ENCODE data around the gene FBXO44. TPM values are rescaled to one million over a fixed set of nuclear protein-coding genes. Genes with fewer than 3 reads are reported as not detected.

The FBXO44 gene
- total and polyA plus RNA-seq, 10 of the 15 experiments (the other 5 are each of a cell fraction or from before 2014, with no cell fraction given) = 0.77 to 22.4 (median 8.2) TPM

DNA sequence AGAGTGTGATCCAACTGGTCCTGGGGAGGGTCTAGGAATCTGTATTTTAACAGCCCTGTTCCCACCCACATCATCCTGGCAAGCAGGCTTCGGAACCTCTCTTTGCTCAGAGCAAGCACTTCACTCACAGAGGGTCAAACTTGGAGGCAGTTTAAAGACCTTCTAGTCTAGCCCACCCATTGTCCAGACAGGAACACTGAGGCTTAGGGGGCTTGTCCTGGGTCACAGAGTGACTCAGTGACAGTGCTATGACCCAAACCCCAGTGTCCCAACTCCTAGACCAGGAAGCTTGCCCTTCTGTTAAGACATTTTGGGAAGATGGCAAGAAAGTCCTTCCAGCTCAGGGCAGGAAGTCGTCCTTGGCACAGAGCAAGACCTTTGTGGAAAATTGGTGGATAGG, 36.9 kb upstream of the FBXO44 start:
- FAIRE-seq (no peak), ATAC-seq (no peak), DNase-seq (ENCODE audit: low read depth, low spot score) (no peak)
- Histone ChIP-seq H3K4me3 (no peak overlapping the region), H3K36me3 (ENCODE audit: control insufficient read depth in 2 of 2, insufficient read depth in 2 of 2, low read length in 1 of 2) (no peaks in the 10 kb centered on the region), H3K4me2 (ENCODE audit: control insufficient read depth, insufficient read depth) (no peak overlapping the region), H3K79me2 (ENCODE audit: control insufficient read depth, insufficient read depth, low read length) (no peaks in the 10 kb centered on the region), H3K4me1 (ENCODE audit: control insufficient read depth, insufficient read depth, low read length) (no peaks in the 10 kb centered on the region), H3K27ac (ENCODE audit: control insufficient read depth, insufficient read depth) (no peak overlapping the region), H2AFZ (ENCODE audit: control insufficient read depth, low read depth, low read length) (no peak overlapping the region), H3K9ac (ENCODE audit: control insufficient read depth, insufficient read depth, low read length) (no peak overlapping the region), H3K27me3 (replicated peaks in 1 of 2; ENCODE audit: control insufficient read depth in 2 of 2, insufficient read depth in 2 of 2, low read length in 1 of 2) (no peaks in the 10 kb centered on the region; a peak in 1 of 4 replicates), H3K9me3 (replicated peaks; ENCODE audit: control insufficient read depth, insufficient read depth, low read length) (no peaks in the 10 kb centered on the region), H4K20me1 (ENCODE audit: control insufficient read depth, insufficient read depth) (no peaks in the 10 kb centered on the region)
- intact Hi-C loops (cut with micrococcal nuclease; ENCODE audit: unreplicated experiment) = no loop called here
- POLR2A ChIA-PET = interaction anchor here (0.6 kb wide), 1 partner anchor 42 kb away, joined by 3 read pairs; no protein-coding TSS in a partner anchor
- in situ Hi-C loops (cut with MboI) = no loop called here
- CTCF ChIA-PET = no interaction called here
- TF ChIP-seq FOS (IDR thresholded peaks at IDR 0.05; ENCODE audit: borderline replicate concordance, extremely low read depth, insufficient read length) (no peak), RUNX3 (IDR thresholded peaks at IDR 0.05; ENCODE audit: low read length) (no peak)
- TF ChIP-seq, protein P1, sequence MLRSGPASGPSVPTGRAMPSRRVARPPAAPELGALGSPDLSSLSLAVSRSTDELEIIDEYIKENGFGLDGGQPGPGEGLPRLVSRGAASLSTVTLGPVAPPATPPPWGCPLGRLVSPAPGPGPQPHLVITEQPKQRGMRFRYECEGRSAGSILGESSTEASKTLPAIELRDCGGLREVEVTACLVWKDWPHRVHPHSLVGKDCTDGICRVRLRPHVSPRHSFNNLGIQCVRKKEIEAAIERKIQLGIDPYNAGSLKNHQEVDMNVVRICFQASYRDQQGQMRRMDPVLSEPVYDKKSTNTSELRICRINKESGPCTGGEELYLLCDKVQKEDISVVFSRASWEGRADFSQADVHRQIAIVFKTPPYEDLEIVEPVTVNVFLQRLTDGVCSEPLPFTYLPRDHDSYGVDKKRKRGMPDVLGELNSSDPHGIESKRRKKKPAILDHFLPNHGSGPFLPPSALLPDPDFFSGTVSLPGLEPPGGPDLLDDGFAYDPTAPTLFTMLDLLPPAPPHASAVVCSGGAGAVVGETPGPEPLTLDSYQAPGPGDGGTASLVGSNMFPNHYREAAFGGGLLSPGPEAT (IDR thresholded peaks at IDR 0.05; ENCODE audit: low read depth) = no peak
- TF ChIP-seq, protein P2, sequence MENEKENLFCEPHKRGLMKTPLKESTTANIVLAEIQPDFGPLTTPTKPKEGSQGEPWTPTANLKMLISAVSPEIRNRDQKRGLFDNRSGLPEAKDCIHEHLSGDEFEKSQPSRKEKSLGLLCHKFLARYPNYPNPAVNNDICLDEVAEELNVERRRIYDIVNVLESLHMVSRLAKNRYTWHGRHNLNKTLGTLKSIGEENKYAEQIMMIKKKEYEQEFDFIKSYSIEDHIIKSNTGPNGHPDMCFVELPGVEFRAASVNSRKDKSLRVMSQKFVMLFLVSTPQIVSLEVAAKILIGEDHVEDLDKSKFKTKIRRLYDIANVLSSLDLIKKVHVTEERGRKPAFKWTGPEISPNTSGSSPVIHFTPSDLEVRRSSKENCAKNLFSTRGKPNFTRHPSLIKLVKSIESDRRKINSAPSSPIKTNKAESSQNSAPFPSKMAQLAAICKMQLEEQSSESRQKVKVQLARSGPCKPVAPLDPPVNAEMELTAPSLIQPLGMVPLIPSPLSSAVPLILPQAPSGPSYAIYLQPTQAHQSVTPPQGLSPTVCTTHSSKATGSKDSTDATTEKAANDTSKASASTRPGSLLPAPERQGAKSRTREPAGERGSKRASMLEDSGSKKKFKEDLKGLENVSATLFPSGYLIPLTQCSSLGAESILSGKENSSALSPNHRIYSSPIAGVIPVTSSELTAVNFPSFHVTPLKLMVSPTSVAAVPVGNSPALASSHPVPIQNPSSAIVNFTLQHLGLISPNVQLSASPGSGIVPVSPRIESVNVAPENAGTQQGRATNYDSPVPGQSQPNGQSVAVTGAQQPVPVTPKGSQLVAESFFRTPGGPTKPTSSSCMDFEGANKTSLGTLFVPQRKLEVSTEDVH (IDR thresholded peaks at IDR 0.05; ENCODE audit: low read depth, partially characterized antibody) = no peak
- RAD21 ChIA-PET (ENCODE audit: unreplicated experiment) = no interaction called here
- SMC1A ChIA-PET (ENCODE audit: uncharacterized antibody, unreplicated experiment) = no interaction called here
- no TSS peak for BruUV-seq (replicated peaks)
- WGBS (ENCODE audit: insufficient coverage, insufficient replicate concordance, low lambda C conversion rate, missing lambda C conversion rate) = 11% methylated on average over 2 of the region's 2 CpGs

Measured in GM12878 (cell line).